ENCODE measurements around the gene LINC01488. TPM values are rescaled to one million over a fixed set of nuclear protein-coding genes. Genes with fewer than 3 reads are reported as not detected.

Gene LINC01488
- total RNA-seq, 1 donor from 2014 or later = not detected

DNA sequence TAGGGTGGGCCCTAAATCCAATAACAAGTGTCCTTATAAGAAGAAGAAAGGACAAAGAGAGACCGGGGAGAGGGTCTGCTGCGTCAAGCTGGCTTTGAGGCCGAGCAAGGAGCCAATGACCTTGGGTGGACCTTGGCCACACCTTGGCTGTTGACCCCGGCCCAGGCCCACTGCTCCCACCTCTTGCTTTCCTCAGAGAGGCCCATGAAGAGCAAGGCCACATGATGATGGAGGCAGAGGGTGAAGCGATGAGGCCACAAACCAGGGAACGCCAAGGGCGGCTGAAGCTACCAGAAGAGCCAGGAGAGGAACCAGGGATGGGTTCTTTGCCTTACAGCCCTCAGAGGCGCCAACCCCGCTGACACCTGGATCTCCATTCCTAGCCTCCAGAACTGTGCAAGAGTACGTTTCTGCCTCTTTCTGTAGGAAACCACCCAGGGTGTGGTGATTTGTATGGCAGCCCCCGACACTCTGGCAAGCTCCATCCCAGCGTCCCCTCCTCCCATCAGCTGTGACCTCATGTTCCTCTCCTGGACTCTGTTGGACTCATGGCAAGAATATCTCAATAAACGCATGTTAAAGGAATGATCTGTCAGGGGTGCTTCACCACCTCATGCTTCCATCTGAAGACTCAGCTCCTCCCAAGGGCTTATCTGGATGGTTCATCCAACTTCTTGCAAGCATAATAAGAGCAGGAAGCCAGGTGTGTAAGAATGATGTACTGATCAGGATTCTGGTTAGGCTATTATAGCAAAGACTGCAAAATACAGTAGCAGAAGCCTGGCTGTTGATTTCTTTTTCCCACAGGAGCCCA lies 41.6 kb upstream of the LINC01488 start:
- H3K27ac ChIP-seq = no peak overlapping the region
- H3K36me3 ChIP-seq = no peaks in the 10 kb centered on the region
- TF ChIP-seq, protein P1, sequence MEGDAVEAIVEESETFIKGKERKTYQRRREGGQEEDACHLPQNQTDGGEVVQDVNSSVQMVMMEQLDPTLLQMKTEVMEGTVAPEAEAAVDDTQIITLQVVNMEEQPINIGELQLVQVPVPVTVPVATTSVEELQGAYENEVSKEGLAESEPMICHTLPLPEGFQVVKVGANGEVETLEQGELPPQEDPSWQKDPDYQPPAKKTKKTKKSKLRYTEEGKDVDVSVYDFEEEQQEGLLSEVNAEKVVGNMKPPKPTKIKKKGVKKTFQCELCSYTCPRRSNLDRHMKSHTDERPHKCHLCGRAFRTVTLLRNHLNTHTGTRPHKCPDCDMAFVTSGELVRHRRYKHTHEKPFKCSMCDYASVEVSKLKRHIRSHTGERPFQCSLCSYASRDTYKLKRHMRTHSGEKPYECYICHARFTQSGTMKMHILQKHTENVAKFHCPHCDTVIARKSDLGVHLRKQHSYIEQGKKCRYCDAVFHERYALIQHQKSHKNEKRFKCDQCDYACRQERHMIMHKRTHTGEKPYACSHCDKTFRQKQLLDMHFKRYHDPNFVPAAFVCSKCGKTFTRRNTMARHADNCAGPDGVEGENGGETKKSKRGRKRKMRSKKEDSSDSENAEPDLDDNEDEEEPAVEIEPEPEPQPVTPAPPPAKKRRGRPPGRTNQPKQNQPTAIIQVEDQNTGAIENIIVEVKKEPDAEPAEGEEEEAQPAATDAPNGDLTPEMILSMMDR (IDR thresholded peaks at IDR 0.05) = peak in 1 of 3 experiments; percentile 4
- no peaks in the 10 kb centered on the region for H3K27me3 ChIP-seq
- no peak overlapping the region for H3K4me3 ChIP-seq
- peaks cover 6 to 13% of the 10 kb centered on the region in 2 donors for H3K4me1 ChIP-seq
- intact Hi-C loops (cut with DNase I) = loop anchor here (5.0 kb wide), 2 partner anchors 102 to 308 kb away; no protein-coding TSS in a partner anchor
- DNase-seq (ENCODE audit: low spot score in 2 of 2) = no peak
- no peaks in the 10 kb centered on the region for H3K9me3 ChIP-seq

DNA sequence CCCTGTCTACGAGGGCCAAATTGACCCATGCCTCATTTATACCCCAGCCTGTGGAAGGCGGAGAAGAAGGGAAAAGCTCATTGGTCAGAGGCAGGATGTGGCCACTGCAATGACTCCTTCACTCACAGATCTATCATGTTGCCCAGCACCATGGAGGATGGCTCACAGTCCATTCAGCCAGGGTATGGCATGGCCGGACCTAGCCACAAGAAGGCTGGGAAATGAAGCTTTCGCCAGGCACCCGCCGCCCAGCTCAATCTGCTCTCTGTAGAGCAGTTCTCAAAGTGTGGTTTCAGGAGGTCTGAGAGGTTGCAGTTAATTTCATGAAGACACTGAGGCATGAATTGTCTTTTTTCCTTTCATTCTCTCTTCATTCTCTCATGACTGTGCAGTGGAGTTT lies 40.6 kb upstream of the LINC01488 start:
- intact Hi-C loops (cut with DNase I) = loop anchor here (5.0 kb wide), 2 partner anchors 101 to 309 kb away; no protein-coding TSS in a partner anchor

DNA sequence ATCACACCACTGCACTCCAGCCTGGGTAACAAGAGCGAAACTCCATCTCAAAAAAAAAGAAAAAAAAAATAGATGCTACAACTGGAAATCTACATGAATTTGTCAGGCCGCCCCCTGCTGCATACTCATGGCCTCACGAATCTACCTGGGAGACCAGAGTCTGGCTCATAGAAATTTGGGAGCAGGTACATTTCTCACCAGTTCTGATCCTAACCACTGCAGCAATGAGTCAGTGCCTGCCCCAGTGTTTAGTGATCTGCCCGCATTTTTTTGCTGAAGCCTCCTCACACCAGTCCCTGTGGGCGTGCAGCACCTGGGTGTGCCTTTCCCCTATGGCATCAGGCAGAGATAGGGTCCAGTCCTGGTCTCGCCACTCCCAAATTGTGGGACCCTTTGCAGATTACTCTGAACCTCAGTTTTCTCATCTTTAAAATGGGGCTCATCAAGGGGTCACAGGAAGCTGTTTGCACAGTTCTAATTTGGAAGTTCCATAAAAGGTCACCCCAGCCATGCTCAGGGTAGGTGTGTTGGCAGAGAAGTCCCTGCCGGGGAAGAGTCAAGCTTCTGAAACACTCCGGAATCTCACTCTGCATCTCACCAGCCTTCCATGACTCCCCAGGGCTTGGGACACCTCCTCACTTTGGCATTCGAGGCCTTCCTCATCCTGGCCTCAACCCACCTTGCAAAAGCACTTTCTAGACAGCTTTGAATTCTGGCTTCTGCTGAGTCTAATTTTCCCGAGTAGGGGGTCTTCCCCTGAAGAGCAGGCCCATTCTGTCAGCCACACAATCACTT lies 39.3 kb upstream of the LINC01488 start:
- H3K27ac ChIP-seq = no peak overlapping the region
- intact Hi-C loops (cut with DNase I) = loop anchor here (2.0 to 5.0 kb wide), 3 partner anchors 100 to 310 kb away; no protein-coding TSS in a partner anchor
- no peaks in the 10 kb centered on the region for H3K27me3 ChIP-seq
- no peak overlapping the region for H3K4me3 ChIP-seq
- TF ChIP-seq, protein P1 (IDR thresholded peaks at IDR 0.05) = no peak
- H3K36me3 ChIP-seq = no peaks in the 10 kb centered on the region
- no peak for DNase-seq (ENCODE audit: low spot score in 2 of 2)
- no peaks in the 10 kb centered on the region for H3K9me3 ChIP-seq
- H3K4me1 ChIP-seq = peaks cover 6 to 13% of the 10 kb centered on the region in 2 donors

More for the DNA sequence above, 40.6 kb upstream of the LINC01488 start:
- Histone ChIP-seq H3K36me3 (no peaks in the 10 kb centered on the region), H3K27me3 (no peaks in the 10 kb centered on the region), H3K9me3 (no peaks in the 10 kb centered on the region), H3K4me1 (peaks cover 6 to 13% of the 10 kb centered on the region in 2 donors), H3K27ac (no peak overlapping the region), H3K4me3 (no peak overlapping the region)
- DNase-seq (ENCODE audit: low spot score in 2 of 2) = no peak
- TF ChIP-seq, protein P1 (IDR thresholded peaks at IDR 0.05) = no peak

DNA sequence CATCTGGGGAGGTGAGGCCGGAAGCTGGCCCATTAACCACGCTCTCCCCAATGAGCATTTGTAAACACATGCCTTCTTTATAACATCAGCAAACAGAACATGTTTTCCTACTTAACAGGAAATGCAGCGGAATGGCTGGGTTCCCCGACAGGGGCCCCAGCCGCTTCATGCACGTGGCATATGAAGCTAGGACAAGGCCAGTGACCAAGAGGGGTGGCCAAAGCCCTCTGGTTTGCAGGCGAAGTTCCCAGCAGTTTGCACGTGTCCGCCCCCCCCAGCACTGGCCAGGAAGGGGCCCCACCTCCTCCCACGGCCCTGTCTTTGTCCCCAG lies 38.7 kb upstream of the LINC01488 start:
- TF ChIP-seq, protein P1 (IDR thresholded peaks at IDR 0.05) = no peak
- no peaks in the 10 kb centered on the region for H3K36me3 ChIP-seq
- intact Hi-C loops (cut with DNase I) = loop anchor here (1.0 to 5.0 kb wide), 5 partner anchors 100 to 310 kb away; no protein-coding TSS in a partner anchor
- H3K4me3 ChIP-seq = peak overlapping the region in 1 of 2 donors; percentile 61
- peaks cover 6 to 13% of the 10 kb centered on the region in 2 donors for H3K4me1 ChIP-seq
- H3K9me3 ChIP-seq = no peaks in the 10 kb centered on the region
- no peaks in the 10 kb centered on the region for H3K27me3 ChIP-seq
- no peak for DNase-seq (ENCODE audit: low spot score in 2 of 2)
- H3K27ac ChIP-seq = peak overlapping the region in 1 of 2 donors; percentile 52

DNA sequence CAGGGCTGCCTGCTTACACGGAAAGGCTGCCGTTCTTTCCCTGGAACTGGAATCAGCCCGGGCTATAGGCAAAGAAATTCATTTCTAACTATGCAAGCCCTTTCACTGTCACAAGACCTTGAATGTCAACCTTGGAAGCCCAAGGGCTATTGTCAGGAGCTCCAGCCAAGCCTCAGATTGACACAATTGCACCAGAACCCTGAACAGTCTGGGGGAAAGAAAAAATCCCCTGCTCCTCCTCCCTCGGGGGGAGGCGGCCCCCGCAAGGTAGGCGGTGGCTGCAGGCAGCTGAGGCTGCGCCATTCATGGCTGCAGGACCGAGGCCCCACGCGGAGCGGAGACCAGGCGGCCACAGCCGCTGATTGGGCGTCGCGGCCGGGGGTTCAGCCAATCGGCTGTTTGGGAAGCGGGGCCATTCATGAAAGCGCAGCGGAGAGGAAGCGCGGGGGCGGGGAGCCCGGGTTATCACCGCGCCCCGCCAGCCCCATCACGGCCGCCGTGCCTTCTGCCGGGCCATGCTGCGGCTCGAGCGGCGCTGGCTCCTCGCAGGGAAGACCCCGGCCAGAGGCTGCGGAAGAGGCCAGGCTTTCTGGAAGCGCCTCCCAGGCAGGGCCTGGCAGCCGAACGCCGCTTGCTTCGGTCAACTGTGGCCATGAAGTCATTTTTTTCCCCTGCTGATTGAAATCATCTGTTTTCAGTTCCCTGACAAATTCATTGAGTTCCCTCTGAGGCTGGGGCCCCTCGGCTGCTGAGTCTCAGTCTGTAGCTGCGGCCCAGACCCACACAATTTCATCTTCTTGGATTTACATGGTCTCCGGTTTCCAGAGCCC lies 38.1 kb upstream of the LINC01488 start:
- Histone ChIP-seq H3K9me3 (no peaks in the 10 kb centered on the region), H3K4me1 (peaks cover 6 to 13% of the 10 kb centered on the region in 2 donors), H3K4me3 (peak overlapping the region; percentile 38 to 61), H3K27me3 (no peaks in the 10 kb centered on the region), H3K27ac (peak overlapping the region; percentile 50 to 52), H3K36me3 (no peaks in the 10 kb centered on the region)
- TF ChIP-seq, protein P1 (IDR thresholded peaks at IDR 0.05) = no peak
- peak; percentile 33 to 91 for DNase-seq (ENCODE audit: low spot score in 2 of 2)
- intact Hi-C loops (cut with DNase I) = loop anchor here (1.0 to 5.0 kb wide), 5 partner anchors 99 to 311 kb away; no protein-coding TSS in a partner anchor

Data from ascending aorta (tissue), 2 donors.